Epithelial cell of proximal tubule (primary cell): ENCODE data around the gene SLC8A2. TPM values are rescaled to one million over a fixed set of nuclear protein-coding genes. Genes with fewer than 3 reads are reported as not detected.

ENCODE experiments used
- DNase-seq: peaks from one replicate; pipeline ENCODE4 v3.0.0-alpha.2; 2011; ENCODE audit warnings: low read depth
- H3K4me3 ChIP-seq: 2 replicates; pipeline ENCODE4 v1.5.1; 2011; ENCODE audit warnings: low read depth, mild to moderate bottlenecking, low read length
- CTCF ChIP-seq: conservative IDR thresholded peaks from 2 replicates; pipeline ENCODE4 v1.5.1; 2012; ENCODE audit warnings: low read depth, mild to moderate bottlenecking, low read length
- total RNA-seq: library from RNA; depleted of rRNA; stranded (reverse); fragments of >200 nt; gene quantifications from 2 replicates; pipeline ENCODE4 v1.2.3, GENCODE V29; 2015

Gene SLC8A2
- total RNA-seq, 1 donor from 2014 or later, result not detected

GRCh38 chr19:47514151-47514868 lies 42.6 kb upstream of the SLC8A2 start:
- TF ChIP-seq CTCF, result no peak
- H3K4me3 ChIP-seq, result peak overlapping the region; percentile 81
- DNase-seq, result no peak

GRCh38 chr19:47512948-47513319 lies 41.2 kb upstream of the SLC8A2 start:
- peak overlapping the region; percentile 81 for H3K4me3 ChIP-seq
- TF ChIP-seq CTCF, result no peak
- DNase-seq, result no peak

GRCh38 chr19:47512183-47512947 lies 40.7 kb upstream of the SLC8A2 start:
- peak overlapping the region; percentile 81 for H3K4me3 ChIP-seq
- DNase-seq, result peak; percentile 36
- TF ChIP-seq CTCF, result no peak

- no peak for TF ChIP-seq CTCF
- no peak for DNase-seq
- H3K4me3 ChIP-seq, result peak overlapping the region; percentile 81
Measured at GRCh38 chr19:47511681-47512080, 40.0 kb upstream of the SLC8A2 start.

- no peak for TF ChIP-seq CTCF
- H3K4me3 ChIP-seq, result peak overlapping the region; percentile 81
- DNase-seq, result no peak
Measured at GRCh38 chr19:47511128-47511517, 39.4 kb upstream of the SLC8A2 start.

- no peak for DNase-seq
- H3K4me3 ChIP-seq, result no peak overlapping the region
Measured at GRCh38 chr19:47510516-47511127, 38.9 kb upstream of the SLC8A2 start.

More at GRCh38 chr19:47510516-47511127, 38.9 kb upstream of the SLC8A2 start:
- no peak for TF ChIP-seq CTCF
